Breast epithelium (tissue), 3 donors: ENCODE data around the gene OR2B2.

Experiments used
- CTCF ChIP-seq, 3 donors: fragments of 450-650 bp; IDR thresholded peaks; one replicate each; pipeline ENCODE4 v1.5.1; 2016 to 2017; ENCODE audit warnings: antibody characterized with exemption in 3 of 3, mild to moderate bottlenecking in 3 of 3, moderate library complexity in 3 of 3
- POLR2AphosphoS5 ChIP-seq, 3 donors: sonication (generic); formaldehyde crosslinking; IDR thresholded peaks; one replicate each; pipeline ENCODE4 v1.6.1; 2017; ENCODE audit warnings: antibody characterized with exemption in 3 of 3

DNA sequence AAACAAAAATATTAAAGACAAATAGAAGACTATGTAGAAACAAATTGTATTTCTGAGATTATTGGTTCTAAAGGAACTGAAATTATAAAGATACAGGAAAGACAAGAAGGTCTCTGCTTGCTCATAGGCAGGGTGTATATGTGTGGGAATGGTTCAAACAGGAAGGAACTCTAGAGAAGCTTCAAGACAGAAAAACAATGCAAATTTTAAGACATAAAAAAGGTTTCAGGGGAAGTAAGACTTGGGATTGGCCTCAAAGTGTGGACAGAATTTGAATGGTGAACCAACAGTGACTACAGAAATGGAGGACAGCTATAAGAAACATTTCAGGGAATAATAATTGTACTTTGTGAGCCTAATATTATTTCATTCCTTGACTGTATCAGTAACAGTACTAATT lies 50.3 kb downstream of the OR2B2 start:
- TF ChIP-seq POLR2AphosphoS5 (IDR thresholded peaks at IDR 0.05) (no peak), CTCF (IDR thresholded peaks at IDR 0.05) (no peak)
